Activated CD4-positive, alpha-beta T cell treated with anti-CD3 and anti-CD28 coated beads, Interleukin-2, amount 50 U/mL, for 24 hours (primary cell): ENCODE measurements around the gene ARL14.
"Not testable (repeated sequence)": the region's sequence is repeated elsewhere in the genome, so short reads cannot be mapped to it uniquely, and the experiment has no call there.

Experiments
- DNase-seq, 2 donors: peaks; one replicate each; pipeline ENCODE4 v3.0.0-alpha.2; 2020; ENCODE audit warnings: low read depth in 1 of 2, low spot score in 1 of 2

ARL14 gene

GRCh38 chr3:160675566-160676124 is 1.3 kb upstream of the ARL14 start:
- DNase-seq, result no peak

GRCh38 chr3:160677459-160677881 is 510 bp downstream of the ARL14 start:
- DNase-seq, result no peak

- DNase-seq, result no peak
These were observed 1.4 kb downstream of the ARL14 start for GRCh38 chr3:160678292-160678842.

DNA sequence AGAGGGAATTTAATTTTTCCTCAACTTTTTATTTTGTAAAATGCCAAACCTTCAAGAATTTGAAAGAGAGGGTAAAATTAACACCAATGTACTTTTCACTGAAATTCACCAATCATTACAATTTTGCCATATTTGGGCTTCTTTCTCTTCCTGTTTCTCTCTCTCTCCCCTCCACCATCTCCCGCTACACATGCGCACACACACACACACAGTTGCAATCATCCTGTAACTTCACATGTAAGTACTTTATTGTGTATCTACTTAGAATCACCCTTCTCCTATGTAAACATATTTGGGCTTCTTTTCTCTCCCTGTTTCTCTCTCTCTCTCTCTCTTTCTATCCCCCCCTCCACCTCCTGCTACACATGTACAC is 7.4 kb downstream of the ARL14 start:
- no peak for DNase-seq

GRCh38 chr3:160685144-160685766 is 8.3 kb downstream of the ARL14 start:
- no peak for DNase-seq

DNA sequence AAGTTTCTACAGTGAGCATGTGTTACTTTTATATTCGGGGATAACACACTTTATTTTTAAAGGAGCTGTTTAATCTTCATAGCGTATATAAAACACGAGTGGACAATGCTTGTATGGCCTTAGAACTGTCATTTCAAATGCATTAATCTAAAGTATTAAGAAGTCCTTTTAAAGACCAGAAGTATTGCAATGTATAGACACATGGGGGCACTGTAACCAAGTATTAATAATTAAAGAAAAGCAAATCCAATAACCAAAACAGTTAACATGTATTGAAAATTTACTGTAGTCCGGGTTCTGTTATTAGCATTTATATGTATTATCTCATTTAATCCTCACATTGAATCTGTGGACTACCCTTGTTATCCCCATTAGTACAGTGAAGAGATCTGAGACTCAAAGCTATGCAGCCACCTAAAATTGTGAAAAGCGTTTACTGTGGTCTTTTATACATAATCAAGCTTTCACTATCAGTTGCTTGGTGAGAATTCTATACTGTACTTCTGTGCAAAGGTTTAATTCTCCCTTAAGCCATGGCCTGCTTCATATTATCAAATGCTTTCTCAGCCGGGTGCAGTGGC is 10.1 kb downstream of the ARL14 start:
- DNase-seq, result no peak

- no peak for DNase-seq
These were observed 14.2 kb downstream of the ARL14 start for GRCh38 chr3:160691151-160691550.

GRCh38 chr3:160691962-160692361 is 15.0 kb downstream of the ARL14 start:
- DNase-seq, result no peak

GRCh38 chr3:160693191-160693590 is 16.2 kb downstream of the ARL14 start:
- DNase-seq, result no peak

- DNase-seq, result no peak
These were observed 17.4 kb downstream of the ARL14 start for GRCh38 chr3:160694345-160694744.

DNA sequence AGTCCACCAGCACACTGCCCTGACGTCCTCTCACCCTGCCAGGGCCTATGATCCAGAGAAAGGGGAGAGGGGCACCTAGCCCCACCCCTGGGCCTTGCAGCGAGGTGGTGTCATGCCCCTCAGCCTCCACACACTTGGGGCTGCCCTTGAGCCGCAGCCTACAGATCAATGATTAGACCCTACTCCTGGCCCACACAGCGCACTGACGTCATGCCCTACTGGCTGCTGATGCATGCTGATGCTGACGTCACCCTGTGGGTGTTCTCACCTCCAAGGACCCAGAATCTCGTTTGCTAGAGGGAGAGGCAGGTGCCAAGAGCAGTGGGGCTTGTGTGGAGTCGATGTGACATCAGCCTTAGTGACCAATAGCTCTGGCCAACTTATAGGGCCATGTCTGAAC is 18.0 kb downstream of the ARL14 start:
- no peak for DNase-seq

GRCh38 chr3:160695915-160696327 is 19.0 kb downstream of the ARL14 start:
- no peak for DNase-seq

GRCh38 chr3:160697637-160698380 is 20.8 kb downstream of the ARL14 start:
- no peak for DNase-seq

DNA sequence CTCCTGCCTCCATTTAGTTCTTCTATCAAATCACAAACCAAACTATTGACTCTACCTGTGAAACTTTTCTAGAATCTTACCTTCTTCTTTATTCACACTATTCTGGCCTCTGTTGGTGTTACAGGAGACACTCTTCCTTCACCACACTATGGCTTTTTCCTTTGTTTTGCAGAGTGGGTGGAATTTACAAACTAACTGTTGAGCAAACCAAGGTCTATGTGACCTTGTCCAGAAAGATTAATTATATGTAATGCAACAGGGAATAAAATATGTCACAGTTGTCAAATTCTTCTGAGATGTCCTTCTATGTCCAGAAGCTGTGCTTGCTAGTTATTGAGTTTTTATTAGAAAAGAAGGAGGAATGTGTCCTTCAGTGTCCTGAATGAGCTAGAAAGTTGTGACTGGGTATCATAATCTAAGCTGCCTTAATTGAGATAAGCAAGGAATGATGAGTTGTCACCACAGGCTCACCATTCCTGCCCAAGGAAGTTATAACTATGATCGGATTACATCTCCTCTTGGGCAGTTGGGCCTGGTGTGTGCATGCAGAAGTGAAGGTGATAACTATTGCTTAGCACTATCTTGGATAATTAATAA is 21.7 kb downstream of the ARL14 start:
- DNase-seq, result no peak

DNA sequence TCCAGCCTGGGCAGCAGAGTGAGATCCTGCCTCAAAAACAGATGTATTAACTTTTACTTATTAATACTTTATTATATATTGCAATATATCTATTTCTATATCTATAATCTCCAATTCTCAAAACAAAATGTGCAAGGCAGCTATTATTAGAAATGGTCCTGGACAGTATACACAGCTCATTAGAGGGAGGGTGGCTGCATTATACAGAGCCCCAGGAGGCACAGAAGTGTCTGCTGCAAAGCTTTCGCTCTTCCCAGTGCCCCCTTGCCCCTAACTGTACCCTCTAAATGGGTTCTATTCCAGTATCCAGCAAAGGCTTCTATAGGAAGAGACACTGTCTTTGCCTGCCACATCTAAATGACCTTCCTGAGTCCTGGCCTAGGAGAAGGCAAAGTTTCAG is 24.5 kb downstream of the ARL14 start:
- no peak for DNase-seq

DNA sequence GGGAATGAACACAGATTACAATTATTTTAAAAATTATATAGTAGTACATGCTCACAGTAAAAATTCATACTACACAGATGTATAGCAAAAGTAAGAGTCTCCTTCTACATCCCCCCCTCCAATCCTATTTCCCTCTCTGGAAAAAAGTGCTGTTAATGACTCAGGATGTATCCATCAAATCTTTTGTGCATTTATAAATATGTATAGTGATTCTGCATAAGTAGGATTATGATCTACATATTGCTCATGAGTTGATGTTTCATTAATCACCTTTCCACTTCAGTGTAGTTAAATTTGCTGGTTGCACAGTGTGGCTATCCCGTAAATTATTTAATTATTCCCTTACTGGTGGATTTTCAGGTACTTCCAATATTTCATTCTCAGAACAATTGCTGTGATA is 25.3 kb downstream of the ARL14 start:
- DNase-seq, result no peak

GRCh38 chr3:160703974-160704373 is 27.0 kb downstream of the ARL14 start:
- DNase-seq, result no peak

DNA sequence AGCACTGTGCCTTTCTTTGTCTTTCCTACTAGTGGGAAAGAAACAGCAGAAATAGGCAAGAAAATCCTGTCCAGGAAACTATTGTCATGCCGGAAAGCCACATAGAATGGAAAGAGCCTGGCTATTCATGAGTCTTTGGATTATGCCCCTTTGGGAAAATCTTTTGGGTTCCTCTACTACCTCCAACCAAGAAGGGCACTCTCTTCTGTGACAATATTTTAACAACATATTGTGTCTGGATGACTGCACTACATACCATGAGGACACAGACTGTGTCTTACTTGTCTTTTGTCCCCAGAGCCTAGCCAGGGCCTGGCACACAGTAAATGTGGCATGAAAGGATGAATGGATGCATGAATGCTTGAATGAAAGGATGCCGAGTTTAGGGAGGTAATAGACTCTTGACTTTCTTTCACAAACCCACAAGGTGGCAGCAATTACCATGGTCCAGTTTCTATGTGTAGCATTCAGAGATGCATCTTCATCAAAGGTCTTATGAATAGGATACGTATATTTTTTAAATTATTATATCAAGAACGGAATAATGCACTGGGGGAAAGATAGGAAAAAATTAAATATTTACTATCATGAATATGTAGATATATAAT is 30.3 kb downstream of the ARL14 start:
- DNase-seq, result peak in 1 of 2 donors; percentile 20

- no peak for DNase-seq
These were observed 32.7 kb downstream of the ARL14 start for GRCh38 chr3:160709477-160710182.

- not testable (repeated sequence) for DNase-seq
These were observed 36.2 kb downstream of the ARL14 start for GRCh38 chr3:160713144-160713543.
